Lung (tissue), 12 donors: ENCODE measurements around the gene DYNLL1. TPM values are rescaled to one million over a fixed set of nuclear protein-coding genes. Genes with fewer than 3 reads are reported as not detected.
A peak's percentile ranks its signal among the peaks of the same experiment; 100 is the strongest.
"Not testable (repeated sequence)": the region's sequence is repeated elsewhere in the genome, so short reads cannot be mapped to it uniquely, and the experiment has no call there.

Experiments
- ATAC-seq: fragments of 200-7000 bp; cut with Tn5 transposase; one replicate; pipeline ENCODE4 v1.9.1; 2020; ENCODE audit warnings: moderate number of reproducible peaks; ENCODE audit not compliant: insufficient read depth, low FRiP score
- DNase-seq, 3 donors: peaks; one replicate each; pipeline ENCODE4 v3.0.0-alpha.2; 2013 to 2017
- H3K27ac ChIP-seq, 2 donors: one replicate each; pipeline ENCODE4 v1.5.1; 2013; ENCODE audit warnings: mild to moderate bottlenecking in 2 of 2, moderate library complexity in 2 of 2, control low read depth in 1 of 2, inconsistent platforms in 1 of 2, low read depth in 1 of 2, low read length in 1 of 2
- H3K27me3 ChIP-seq, 3 donors: one replicate each; pipeline ENCODE4 v1.5.1; 2013; ENCODE audit warnings: low read length in 2 of 3; ENCODE audit not compliant: control insufficient read depth in 3 of 3, insufficient read depth in 3 of 3
- H3K36me3 ChIP-seq, 4 donors: one replicate each; pipeline ENCODE4 v1.5.1; 2013; ENCODE audit warnings: low read length in 4 of 4, mild to moderate bottlenecking in 1 of 4, moderate library complexity in 1 of 4; ENCODE audit not compliant: control insufficient read depth in 4 of 4, insufficient read depth in 4 of 4
- H3K4me1 ChIP-seq, 5 donors: one replicate each; pipeline ENCODE4 v1.5.1; 2013; ENCODE audit warnings: low read length in 5 of 5, mild to moderate bottlenecking in 2 of 5, moderate library complexity in 1 of 5; ENCODE audit not compliant: control insufficient read depth in 5 of 5, insufficient read depth in 5 of 5
- H3K4me3 ChIP-seq: one replicate; pipeline ENCODE4 v1.5.1; 2013; ENCODE audit warnings: mild to moderate bottlenecking, control low read depth, moderate library complexity
- H3K9ac ChIP-seq, 2 donors: one replicate each; pipeline ENCODE4 v1.5.1; 2013; ENCODE audit warnings: low read length in 2 of 2, control low read depth in 1 of 2; ENCODE audit not compliant: insufficient read depth in 1 of 2
- H3K9me3 ChIP-seq, 4 donors: one replicate each; pipeline ENCODE4 v1.5.1; 2013; ENCODE audit warnings: low read length in 3 of 4, mild to moderate bottlenecking in 1 of 4, moderate library complexity in 1 of 4; ENCODE audit not compliant: control insufficient read depth in 4 of 4, insufficient read depth in 3 of 4
- WGBS, 2 donors: extraction: QIAGEN DNeasy Blood & Tissue Kit; methylation state at CpG; one replicate each; pipeline ENCODE4 v1.1.7; 2013; 5-methylcytosine and 5-hydroxymethylcytosine counted together
- polyA plus RNA-seq, 2 donors: library from polyadenylated mRNA; stranded (reverse); fragments of 200-250 nt; gene quantifications; one replicate each; pipeline ENCODE4 v1.2.1, GENCODE V29; 2013
- total RNA-seq, 2 donors: library from RNA; depleted of rRNA in 1 of 2; stranded (reverse); fragments of >200 nt in 1 of 2; gene quantifications; one replicate each; pipeline ENCODE4 v1.2.1, GENCODE V29; 2014 to 2021
- TF ChIP-seq, protein P1 (sequence below): IDR thresholded peaks from 2 replicates; pipeline ENCODE4 v1.5.1; 2012; ENCODE audit warnings: mild to moderate bottlenecking; ENCODE audit errors: control extremely low read depth, extremely low read depth
- donor health status: control.
- donor health status: control.
- donor health status: Bipolar disorder and iron deficiency.
- donor health status: healthy.
- donor health status: DM: yes; HTN: yes; CAD: no.

Gene DYNLL1
- total and polyA plus RNA-seq, 4 donors = 210 to 360 (median 318) TPM

GRCh38 chr12:120522568-120522967 lies 26.7 kb downstream of the DYNLL1 start:
- DNase-seq = no peak
- Histone ChIP-seq H3K27me3 (no peaks in the 10 kb centered on the region), H3K27ac (no peak overlapping the region), H3K36me3 (peaks cover 0 to 1% (median 0%) of the 10 kb centered on the region in 4 donors), H3K4me3 (no peak overlapping the region), H3K4me1 (no peaks in the 10 kb centered on the region), H3K9ac (no peak overlapping the region), H3K9me3 (no peaks in the 10 kb centered on the region)
- ATAC-seq = no peak
- TF ChIP-seq, protein P1, sequence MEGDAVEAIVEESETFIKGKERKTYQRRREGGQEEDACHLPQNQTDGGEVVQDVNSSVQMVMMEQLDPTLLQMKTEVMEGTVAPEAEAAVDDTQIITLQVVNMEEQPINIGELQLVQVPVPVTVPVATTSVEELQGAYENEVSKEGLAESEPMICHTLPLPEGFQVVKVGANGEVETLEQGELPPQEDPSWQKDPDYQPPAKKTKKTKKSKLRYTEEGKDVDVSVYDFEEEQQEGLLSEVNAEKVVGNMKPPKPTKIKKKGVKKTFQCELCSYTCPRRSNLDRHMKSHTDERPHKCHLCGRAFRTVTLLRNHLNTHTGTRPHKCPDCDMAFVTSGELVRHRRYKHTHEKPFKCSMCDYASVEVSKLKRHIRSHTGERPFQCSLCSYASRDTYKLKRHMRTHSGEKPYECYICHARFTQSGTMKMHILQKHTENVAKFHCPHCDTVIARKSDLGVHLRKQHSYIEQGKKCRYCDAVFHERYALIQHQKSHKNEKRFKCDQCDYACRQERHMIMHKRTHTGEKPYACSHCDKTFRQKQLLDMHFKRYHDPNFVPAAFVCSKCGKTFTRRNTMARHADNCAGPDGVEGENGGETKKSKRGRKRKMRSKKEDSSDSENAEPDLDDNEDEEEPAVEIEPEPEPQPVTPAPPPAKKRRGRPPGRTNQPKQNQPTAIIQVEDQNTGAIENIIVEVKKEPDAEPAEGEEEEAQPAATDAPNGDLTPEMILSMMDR = no peak
- WGBS, 2 donors = 97 to 98% methylated on average over 9 of the region's 9 CpGs

DNA sequence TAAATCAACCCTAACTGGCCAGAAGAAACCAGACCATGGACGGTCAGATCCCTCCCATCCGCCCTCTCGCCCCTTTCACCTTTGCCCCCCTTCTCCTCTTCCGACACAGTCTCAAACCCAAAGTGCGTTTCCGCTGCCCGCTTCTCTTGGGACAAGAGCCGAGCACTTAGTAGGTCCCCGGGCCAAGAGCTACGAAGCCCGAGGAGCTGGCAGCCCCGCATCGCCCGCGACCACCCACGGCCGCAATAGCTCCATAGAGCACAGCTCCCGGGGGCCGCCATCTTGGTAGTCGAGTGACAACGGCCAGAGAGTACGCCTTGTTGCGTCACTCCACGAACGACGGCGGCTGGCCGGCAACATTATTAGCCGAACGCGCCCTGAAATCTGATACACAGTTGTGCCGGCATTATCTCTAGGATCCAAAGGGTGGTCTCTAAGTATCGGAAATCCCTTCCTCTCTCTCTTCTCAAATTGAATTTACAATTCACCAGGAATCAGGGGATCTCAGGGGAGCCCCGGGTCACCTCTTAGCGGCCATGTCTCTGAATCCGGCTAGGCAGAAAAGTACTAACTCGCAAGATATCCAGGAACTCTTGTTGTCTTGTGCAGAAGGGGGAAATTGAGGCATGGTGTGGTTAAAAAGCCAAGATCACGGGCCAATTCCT lies 33.1 kb downstream of the DYNLL1 start, which contains the start of gene COQ5:
Gene COQ5, minus strand, starts transcription at position 298 of the 665 bp plus-strand sequence. Its CDS starts 17 bp downstream, at position 281.
- Histone ChIP-seq H3K9me3 (no peaks in the 10 kb centered on the region), H3K36me3 (peaks cover 0 to 1% (median 0%) of the 10 kb centered on the region in 4 donors), H3K27me3 (no peaks in the 10 kb centered on the region), H3K9ac (peak within 1 kb of the TSS; percentile 82 to 91), H3K4me1 (peaks cover 0 to 12% (median 2%) of the 10 kb centered on the region in 5 donors), H3K27ac (peak within 1 kb of the TSS; percentile 93 to 98), H3K4me3 (peak within 1 kb of the TSS; percentile 92)
- ATAC-seq = peak; percentile 92
- TF ChIP-seq, protein P1 = no peak
- peak; percentile 96 to 98 (median 97) for DNase-seq
- 0 to 1% methylated on average over 38 of the region's 38 CpGs for WGBS, 2 donors

DNA sequence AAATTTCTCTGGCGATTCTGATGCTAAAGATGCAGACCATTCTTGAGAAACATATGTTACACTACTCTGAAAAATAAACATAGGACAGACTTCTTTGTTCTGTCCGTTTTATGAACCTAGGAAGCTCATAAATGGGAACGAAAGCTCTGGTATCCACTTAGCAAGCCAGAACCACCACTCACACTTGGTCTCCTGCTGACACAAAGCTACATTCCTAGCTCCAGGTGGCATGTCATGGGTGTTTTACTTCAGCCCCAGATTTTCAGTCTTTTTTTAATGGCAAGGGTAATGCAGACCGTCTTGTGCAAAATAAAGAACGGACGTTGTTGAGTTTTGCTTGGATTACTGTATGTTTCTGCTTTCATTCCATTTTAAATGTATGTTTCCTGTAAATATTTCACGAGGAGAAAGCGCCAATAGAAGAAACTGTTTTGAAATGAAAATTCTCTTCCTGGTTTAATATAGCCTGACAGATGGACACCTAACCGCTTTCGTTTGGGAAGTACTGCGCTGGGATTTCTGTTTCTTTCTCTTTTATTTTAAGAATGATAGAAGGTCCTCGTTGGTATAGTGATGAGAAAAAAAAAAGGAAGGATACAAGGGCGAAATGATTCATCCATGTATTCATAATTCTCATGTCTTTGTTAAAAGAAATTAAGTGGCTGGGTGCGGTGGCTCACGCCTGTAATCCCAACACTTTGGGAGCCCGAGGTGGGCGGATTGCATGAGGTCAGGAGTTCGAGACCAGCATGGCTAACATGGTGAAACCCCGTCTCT lies 33.9 kb downstream of the DYNLL1 start:
- Histone ChIP-seq H3K9ac (peak overlapping the region; percentile 43 to 82), H3K27me3 (no peaks in the 10 kb centered on the region), H3K9me3 (no peaks in the 10 kb centered on the region), H3K4me3 (no peak overlapping the region), H3K27ac (peak overlapping the region; percentile 72 to 93), H3K4me1 (peaks cover 0 to 12% (median 2%) of the 10 kb centered on the region in 5 donors), H3K36me3 (peaks cover 0 to 1% (median 0%) of the 10 kb centered on the region in 4 donors)
- TF ChIP-seq, protein P1 = no peak
- 28 to 36% methylated on average over 19 of the region's 19 CpGs for WGBS, 2 donors
- no peak for ATAC-seq
- peak; percentile 41 to 76 (median 68) for DNase-seq

GRCh38 chr12:120530418-120530761 lies 34.5 kb downstream of the DYNLL1 start:
- not testable (repeated sequence) for H3K9ac ChIP-seq, H3K9me3 ChIP-seq, H3K36me3 ChIP-seq, ATAC-seq, DNase-seq, H3K4me3 ChIP-seq, H3K27me3 ChIP-seq
- Histone ChIP-seq H3K27ac (peak overlapping the region in 1 of 2 donors; percentile 67), H3K4me1 (peaks cover 0 to 17% (median 2%) of the 10 kb centered on the region in 5 donors)
